Testis (tissue), 3 donors: Measurements from ENCODE around the gene A1BG. TPM values are rescaled to one million over a fixed set of nuclear protein-coding genes. Genes with fewer than 3 reads are reported as not detected.
"Not testable (repeated sequence)": the region's sequence is repeated elsewhere in the genome, so short reads cannot be mapped to it uniquely, and the experiment has no call there.

Source experiments
- DNase-seq: peaks from one replicate; pipeline ENCODE4 v3.0.0-alpha.2; 2019
- H3K27ac ChIP-seq, 2 donors: fragments of 200-600 bp; sonication (generic); one replicate each; pipeline ENCODE4 v1.5.1; 2019
- H3K27me3 ChIP-seq: fragments of 200-600 bp; sonication (generic); one replicate; pipeline ENCODE4 v1.5.1; 2019
- H3K36me3 ChIP-seq: fragments of 200-600 bp; sonication (generic); one replicate; pipeline ENCODE4 v1.5.1; 2017; ENCODE audit warnings: low read depth; ENCODE audit errors: missing control alignments
- H3K4me1 ChIP-seq: fragments of 200-600 bp; sonication (generic); one replicate; pipeline ENCODE4 v1.5.1; 2019
- H3K4me3 ChIP-seq, 2 donors: fragments of 200-600 bp; sonication (generic); one replicate each; pipeline ENCODE4 v1.5.1; 2017 to 2019
- H3K9me3 ChIP-seq: fragments of 200-600 bp; sonication (generic); one replicate; pipeline ENCODE4 v1.5.1; 2017
- CTCF ChIP-seq, 3 experiments: fragments of 450-650 bp in 2 of 3; fragments of 200-600 bp in 1 of 3; sonication (generic) in 1 of 3; IDR thresholded peaks; one replicate each; pipeline ENCODE4 v1.5.1; 2016 to 2019; ENCODE audit warnings: antibody characterized with exemption in 3 of 3, mild to moderate bottlenecking in 2 of 3, moderate library complexity in 1 of 3
- POLR2A ChIP-seq: fragments of 450-650 bp; IDR thresholded peaks from one replicate; pipeline ENCODE4 v1.6.1; 2017; ENCODE audit warnings: antibody characterized with exemption, mild to moderate bottlenecking, moderate library complexity
- WGBS, 2 donors: methylation state at CpG; one replicate each; pipeline ENCODE4 v1.1.5; 2018; 5-methylcytosine and 5-hydroxymethylcytosine counted together
- intact Hi-C: fragments of 100-400 bp; cut with DNase I; formaldehyde crosslinking; loops from one replicate; pipeline ENCODE4 v1.15.1; 2023; ENCODE audit warnings: low total_unique reads
- polyA plus RNA-seq: library from polyadenylated mRNA; stranded (reverse); fragments of 350-450 nt; fragmentation: Illumina TruSeq; extraction: RNeasy Lipid Tissue Mini Kit (QIAGEN cat#74804); gene quantifications from one replicate; pipeline ENCODE4 v1.2.3, GENCODE V29; 2014; ENCODE audit warnings: low read depth, low replicate concordance; ENCODE audit not compliant: insufficient read depth
- total RNA-seq, 2 donors: library from RNA; depleted of rRNA; stranded (reverse); fragments of >200 nt; gene quantifications; one replicate each; pipeline ENCODE4 v1.2.3, GENCODE V29; 2016

Gene A1BG
- total and polyA plus RNA-seq, 3 donors from 2014 or later = 3.5 to 13.1 (median 4.5) TPM

- H3K36me3 ChIP-seq = no peaks in the 10 kb centered on the region
- peak overlapping the region in 1 of 2 donors; percentile 21 for H3K4me3 ChIP-seq
- no peak for DNase-seq
- no peaks in the 10 kb centered on the region for H3K9me3 ChIP-seq
- no peak overlapping the region for H3K27ac ChIP-seq
- intact Hi-C loops = no loop called here
- H3K27me3 ChIP-seq = no peaks in the 10 kb centered on the region
- peaks cover 13% of the 10 kb centered on the region for H3K4me1 ChIP-seq
- TF ChIP-seq CTCF (IDR thresholded peaks at IDR 0.05) = no peak
- TF ChIP-seq POLR2A = no peak
- WGBS, 2 donors = 28 to 30% methylated on average over 25 to 80 of the region's 84 CpGs
Observed at GRCh38 chr19:58350001-58350861, 3.1 kb downstream of the A1BG start.

- Histone ChIP-seq H3K27ac (no peak overlapping the region), H3K4me3 (no peak overlapping the region), H3K9me3 (no peaks in the 10 kb centered on the region), H3K36me3 (no peaks in the 10 kb centered on the region), H3K27me3 (no peaks in the 10 kb centered on the region), H3K4me1 (peaks cover 13% of the 10 kb centered on the region)
- TF ChIP-seq POLR2A (no peak), CTCF (IDR thresholded peaks at IDR 0.05) (no peak)
- DNase-seq = no peak
- 27 to 41% methylated on average over 8 of the region's 8 CpGs for WGBS, 2 donors
- intact Hi-C loops = no loop called here
Observed at GRCh38 chr19:58349590-58349989, 3.7 kb downstream of the A1BG start.

- Histone ChIP-seq H3K4me1 (peaks cover 13% of the 10 kb centered on the region), H3K4me3 (peak overlapping the region; percentile 55 to 72)
- intact Hi-C loops, H3K27me3 ChIP-seq, H3K27ac ChIP-seq, DNase-seq, H3K36me3 ChIP-seq, H3K9me3 ChIP-seq: not testable (repeated sequence)
- WGBS, 2 donors = 11 to 23% methylated on average over 12 of the region's 12 CpGs
Observed at GRCh38 chr19:58348080-58348479, 5.2 kb downstream of the A1BG start.

GRCh38 chr19:58346961-58347929 is 6.0 kb downstream of the A1BG start:
- Histone ChIP-seq H3K4me3 (peak overlapping the region; percentile 55 to 72), H3K27ac (no peak overlapping the region), H3K4me1 (peaks cover 13% of the 10 kb centered on the region), H3K9me3 (no peaks in the 10 kb centered on the region), H3K36me3 (no peaks in the 10 kb centered on the region), H3K27me3 (no peaks in the 10 kb centered on the region)
- intact Hi-C loops = no loop called here
- DNase-seq = peak; percentile 65
- 2 to 3% methylated on average over 5 to 66 of the region's 82 CpGs for WGBS, 2 donors
- TF ChIP-seq CTCF (IDR thresholded peaks at IDR 0.05) (no peak), POLR2A (no peak)

GRCh38 chr19:58345558-58345957 is 7.7 kb downstream of the A1BG start:
- intact Hi-C loops = no loop called here
- Histone ChIP-seq H3K36me3 (no peaks in the 10 kb centered on the region), H3K9me3 (no peaks in the 10 kb centered on the region), H3K27me3 (no peaks in the 10 kb centered on the region), H3K4me3 (no peak overlapping the region), H3K27ac (no peak overlapping the region), H3K4me1 (peaks cover 13% of the 10 kb centered on the region)
- DNase-seq = no peak
- 74 to 82% methylated on average over 5 of the region's 5 CpGs for WGBS, 2 donors
- TF ChIP-seq POLR2A (no peak), CTCF (IDR thresholded peaks at IDR 0.05) (no peak)
